ENCODE data around the gene SERPINA6.
"Not testable (repeated sequence)": the region's sequence is repeated elsewhere in the genome, so short reads cannot be mapped to it uniquely, and the experiment has no call there.

SERPINA6 gene

GRCh38 chr14:94306047-94306978, 16.8 kb downstream of the SERPINA6 start:
- no peak overlapping the region for H3K4me3 Mint-ChIP-seq
- H3K36me3 Mint-ChIP-seq (ENCODE audit: low read depth): no peaks in the 10 kb centered on the region
- no peak overlapping the region for H3K27ac Mint-ChIP-seq
- no peak for TF ChIP-seq CTCF (IDR thresholded peaks at IDR 0.05; ENCODE audit: unreplicated experiment in 3 of 3)
- H3K27me3 Mint-ChIP-seq (ENCODE audit: low read depth): peaks cover 15% of the 10 kb centered on the region
- no peaks in the 10 kb centered on the region for H3K4me1 Mint-ChIP-seq
- H3K9me3 Mint-ChIP-seq: peaks cover 33% of the 10 kb centered on the region

- Mint-ChIP-seq H3K9me3 (peaks cover 33% of the 10 kb centered on the region), H3K36me3 (ENCODE audit: low read depth) (no peaks in the 10 kb centered on the region), H3K4me1 (no peaks in the 10 kb centered on the region), H3K27me3 (ENCODE audit: low read depth) (peaks cover 15% of the 10 kb centered on the region), H3K4me3 (no peak overlapping the region), H3K27ac (no peak overlapping the region)
- TF ChIP-seq CTCF (IDR thresholded peaks at IDR 0.05; ENCODE audit: unreplicated experiment in 3 of 3): no peak
Observed at GRCh38 chr14:94305620-94306019, 17.5 kb downstream of the SERPINA6 start.

GRCh38 chr14:94304243-94304642, 18.9 kb downstream of the SERPINA6 start:
- Mint-ChIP-seq H3K27ac (no peak overlapping the region), H3K4me1 (no peaks in the 10 kb centered on the region), H3K4me3 (no peak overlapping the region), H3K36me3 (ENCODE audit: low read depth) (no peaks in the 10 kb centered on the region), H3K9me3 (peaks cover 34% of the 10 kb centered on the region), H3K27me3 (ENCODE audit: low read depth) (peaks cover 15% of the 10 kb centered on the region)
- no peak for TF ChIP-seq CTCF (IDR thresholded peaks at IDR 0.05; ENCODE audit: unreplicated experiment in 3 of 3)

- Mint-ChIP-seq H3K4me1 (no peaks in the 10 kb centered on the region), H3K27me3 (ENCODE audit: low read depth) (peaks cover 6% of the 10 kb centered on the region), H3K4me3 (no peak overlapping the region), H3K27ac (no peak overlapping the region), H3K36me3 (ENCODE audit: low read depth) (no peaks in the 10 kb centered on the region), H3K9me3 (peaks cover 26% of the 10 kb centered on the region)
- TF ChIP-seq CTCF (IDR thresholded peaks at IDR 0.05; ENCODE audit: unreplicated experiment in 3 of 3): no peak
Observed at GRCh38 chr14:94303111-94303510, 20.0 kb downstream of the SERPINA6 start.

- Mint-ChIP-seq H3K27ac (no peak overlapping the region), H3K27me3 (ENCODE audit: low read depth) (peaks cover 7% of the 10 kb centered on the region), H3K4me1 (no peaks in the 10 kb centered on the region), H3K36me3 (ENCODE audit: low read depth) (no peaks in the 10 kb centered on the region), H3K9me3 (peaks cover 10% of the 10 kb centered on the region), H3K4me3 (no peak overlapping the region)
- no peak for TF ChIP-seq CTCF (IDR thresholded peaks at IDR 0.05; ENCODE audit: unreplicated experiment in 3 of 3)
Observed at GRCh38 chr14:94298130-94298529, 25.0 kb downstream of the SERPINA6 start.

- H3K4me1 Mint-ChIP-seq; H3K36me3 Mint-ChIP-seq (ENCODE audit: low read depth); H3K27ac Mint-ChIP-seq; H3K9me3 Mint-ChIP-seq; H3K4me3 Mint-ChIP-seq; H3K27me3 Mint-ChIP-seq (ENCODE audit: low read depth): not testable (repeated sequence)
Observed at GRCh38 chr14:94296181-94296545, 27.0 kb downstream of the SERPINA6 start.
